Endothelial cell of umbilical vein (primary cell): ENCODE data around the gene SIPA1L3. TPM values are rescaled to one million over a fixed set of nuclear protein-coding genes. Genes with fewer than 3 reads are reported as not detected.

Experiments used
- BruUV-seq: library from RNA; stranded (reverse); fragments of 400-500 nt; replicated peaks from 2 replicates; lab custom pipeline; 2021; lab: Mats Ljungman, UMichigan
- CTCF ChIA-PET: fragments of 300-600, 350-600 bp; sonication (Branson Sonifier 250); formaldehyde crosslinking; loops from one replicate; lab custom pipeline; 2021; ENCODE audit warnings: antibody characterized with exemption, inconsistent platforms; lab: Charles Lee
- POLR2A ChIA-PET: fragments of 300-600, 350-600 bp; sonication (Branson Sonifier 250); formaldehyde crosslinking; loops from one replicate; lab custom pipeline; 2021; ENCODE audit warnings: antibody characterized with exemption, inconsistent platforms; lab: Charles Lee
- DNase-seq: peaks from one replicate; pipeline ENCODE4 v3.0.0-alpha.2; 2011; ENCODE audit warnings: low read depth, low spot score
- FAIRE-seq: peaks from 2 replicates; lab custom pipeline; 2011; peaks lifted over from hg19 to GRCh38; lab: Jason Lieb, UNC
- H2AFZ ChIP-seq: 2 replicates; pipeline ENCODE4 v1.6.0; 2012; ENCODE audit warnings: low read depth, low read length, control low read depth, inconsistent platforms
- H3K27ac ChIP-seq: 2 replicates; pipeline ENCODE4 v1.5.1; 2011; ENCODE audit warnings: low read depth, mild to moderate bottlenecking, control low read depth, low read length, moderate library complexity; ENCODE audit not compliant: insufficient read depth
- H3K27me3 ChIP-seq, 2 experiments: 2 replicates each; pipeline versions ENCODE4 v1.6.0 to v1.6.1; 2011; ENCODE audit warnings: low read length in 2 of 2, mixed read lengths in 1 of 2; ENCODE audit not compliant: control insufficient read depth in 2 of 2, insufficient read depth in 2 of 2
- H3K36me3 ChIP-seq, 2 experiments: 2 replicates in 1 of 2; 3 replicates in 1 of 2; pipeline ENCODE4 v1.5.1; 2011; ENCODE audit warnings: low read length in 2 of 2, mild to moderate bottlenecking in 1 of 2, moderate library complexity in 1 of 2; ENCODE audit not compliant: control insufficient read depth in 2 of 2, insufficient read depth in 2 of 2; ENCODE audit errors: extremely low read depth in 1 of 2
- H3K4me1 ChIP-seq: 3 replicates; pipeline ENCODE4 v1.5.1; 2011; ENCODE audit warnings: mild to moderate bottlenecking, low read length; ENCODE audit not compliant: control insufficient read depth, insufficient read depth; ENCODE audit errors: extremely low read depth
- H3K4me2 ChIP-seq: 2 replicates; pipeline ENCODE4 v1.6.1; 2011; ENCODE audit warnings: low read length, control low read depth, mixed read lengths; ENCODE audit not compliant: insufficient read depth
- H3K4me3 ChIP-seq, 3 experiments: fragments of 200-600 bp in 1 of 3; sonication (generic), shearing (Covaris generic) in 1 of 3; replicated peaks in 1 of 3; 2 replicates each; pipeline ENCODE4 v1.5.1; 2011 to 2016; ENCODE audit warnings: control low read depth in 3 of 3, low read length in 3 of 3, mild to moderate bottlenecking in 2 of 3, inconsistent platforms in 1 of 3, low read depth in 1 of 3, moderate library complexity in 1 of 3; ENCODE audit not compliant: insufficient read depth in 1 of 3
- H3K79me2 ChIP-seq: 2 replicates; pipeline ENCODE4 v1.6.0; 2012; ENCODE audit warnings: low read length, inconsistent platforms; ENCODE audit not compliant: control insufficient read depth, insufficient read depth
- H3K9ac ChIP-seq: replicated peaks from 2 replicates; pipeline ENCODE3; 2011; ENCODE audit warnings: low read length, control low read depth; ENCODE audit not compliant: insufficient read depth; ENCODE audit errors: extremely low read depth
- H3K9me1 ChIP-seq: replicated peaks from 3 replicates; pipeline ENCODE4 v1.6.0; 2011; ENCODE audit warnings: mild to moderate bottlenecking, low read length; ENCODE audit not compliant: control insufficient read depth, insufficient read depth; ENCODE audit errors: extremely low read depth
- H3K9me3 ChIP-seq: replicated peaks from 2 replicates; pipeline ENCODE4 v1.5.1; 2012; ENCODE audit warnings: low read length, inconsistent platforms; ENCODE audit not compliant: control insufficient read depth, insufficient read depth
- H4K20me1 ChIP-seq: replicated peaks from 2 replicates; pipeline ENCODE3; 2011; ENCODE audit warnings: mild to moderate bottlenecking, low read length; ENCODE audit not compliant: control insufficient read depth, insufficient read depth; ENCODE audit errors: extremely low read depth
- CTCF ChIP-seq, 2 donors: IDR thresholded peaks; 1 replicate in 1 of 2; 2 replicates in 1 of 2; pipeline ENCODE4 v1.5.1; 2011; ENCODE audit warnings: low read length in 2 of 2, mild to moderate bottlenecking in 2 of 2, moderate library complexity in 2 of 2, control low read depth in 1 of 2, inconsistent platforms in 1 of 2, low read depth in 1 of 2; ENCODE audit not compliant: insufficient read depth in 1 of 2; ENCODE audit errors: extremely low read depth in 1 of 2
- EZH2 ChIP-seq: IDR thresholded peaks from 2 replicates; pipeline ENCODE4 v1.6.1; 2012; ENCODE audit warnings: borderline replicate concordance, low read depth, mild to moderate bottlenecking, moderate library complexity, low read length, inconsistent platforms; ENCODE audit not compliant: severe bottlenecking
- FOS ChIP-seq: IDR thresholded peaks from 2 replicates; pipeline ENCODE4 v1.6.1; 2011; ENCODE audit warnings: mild to moderate bottlenecking, low read length, moderate library complexity, borderline replicate concordance; ENCODE audit not compliant: insufficient read depth
- GATA2 ChIP-seq: IDR thresholded peaks from 2 replicates; pipeline ENCODE4 v1.7.0; 2011; ENCODE audit warnings: low read depth, mild to moderate bottlenecking, moderate library complexity, mixed read lengths, low read length; ENCODE audit not compliant: insufficient read length, insufficient read depth
- JUN ChIP-seq: IDR thresholded peaks from 2 replicates; pipeline ENCODE4 v1.6.1; 2011; ENCODE audit warnings: borderline replicate concordance, low read depth; ENCODE audit not compliant: insufficient read length, insufficient read depth
- MAX ChIP-seq: IDR thresholded peaks from 2 replicates; pipeline ENCODE4 v1.6.1; 2011; ENCODE audit not compliant: insufficient read depth, insufficient read length
- MYC ChIP-seq: IDR thresholded peaks from one replicate; pipeline ENCODE4 v1.6.1; 2011; ENCODE audit warnings: mild to moderate bottlenecking, low read depth, low read length
- POLR2A ChIP-seq: IDR thresholded peaks from 2 replicates; pipeline ENCODE4 v1.6.1; 2012; ENCODE audit warnings: low read depth, mild to moderate bottlenecking, control low read depth, low read length
- POLR2AphosphoS5 ChIP-seq: IDR thresholded peaks from 2 replicates; pipeline ENCODE4 v1.6.1; 2012; ENCODE audit warnings: low read depth, mild to moderate bottlenecking, control low read depth, low read length, moderate library complexity; ENCODE audit not compliant: insufficient read depth
- dilution Hi-C: fragments of 300-500 bp; cut with MboI; formaldehyde crosslinking; loops from one replicate; pipeline ENCODE4 v1.15.0; 2019; ENCODE audit warnings: low sequenced_read_pairs; ENCODE audit not compliant: extremely low pct_ligation_motif_present
- intact Hi-C: fragments of 100-400 bp; cut with micrococcal nuclease; formaldehyde crosslinking; loops from one replicate; pipeline ENCODE4 v1.10.0; 2022
- polyA plus RNA-seq, 4 experiments: library from polyadenylated mRNA; depleted of rRNA in 3 of 4; stranded (reverse) in 3 of 4; unstranded in 1 of 4; fragments of >200 nt; gene quantifications; 2 replicates each; pipeline versions ENCODE4 v1.2.1 to v1.2.3, GENCODE V29; 2011 to 2012; ENCODE audit warnings: missing spikeins in 1 of 4
- total RNA-seq: library from RNA; stranded (reverse); gene quantifications from 2 replicates; pipeline ENCODE4 v1.2.3, GENCODE V29; 2021

SIPA1L3 gene
- total and polyA plus RNA-seq, 2 donors (not counting 3 experiments of a cell fraction or from before 2014, with no cell fraction given) = 14.2 to 47.2 TPM

GRCh38 chr19:38252385-38252784, 345.4 kb downstream of the SIPA1L3 start:
- no peak for DNase-seq
- no TSS peak for BruUV-seq
- H2AFZ ChIP-seq = no peak overlapping the region
- ChIA-PET CTCF (interaction anchor here (0.8 to 2.7 kb wide), 4 partner anchors 18 to 354 kb away, joined by 3 to 13 read pairs (median 4); partner anchors contain the start of gene CATSPERG), POLR2A (no interaction called here)
- no peaks in the 10 kb centered on the region for H3K9me3 ChIP-seq
- dilution Hi-C loops (no loop called here), intact Hi-C loops (no loop called here)
- no peak overlapping the region for H3K9ac ChIP-seq
- H3K4me3 ChIP-seq = no peak overlapping the region
- H3K79me2 ChIP-seq = no peaks in the 10 kb centered on the region
- no peak overlapping the region for H3K27ac ChIP-seq
- H3K9me1 ChIP-seq = no peaks in the 10 kb centered on the region
- no peak for FAIRE-seq
- TF ChIP-seq CTCF (IDR thresholded peaks at IDR 0.05; ENCODE audit: extremely low read depth in 1 of 2, insufficient read depth in 1 of 2, low read depth in 1 of 2, low read length in 2 of 2) = no peak
- no peak overlapping the region for H3K4me2 ChIP-seq
- H4K20me1 ChIP-seq = no peaks in the 10 kb centered on the region
- no peaks in the 10 kb centered on the region for H3K36me3 ChIP-seq
- peaks cover 9% of the 10 kb centered on the region for H3K4me1 ChIP-seq
- no peaks in the 10 kb centered on the region for H3K27me3 ChIP-seq

- H3K4me2 ChIP-seq = no peak overlapping the region
- H3K27me3 ChIP-seq = no peaks in the 10 kb centered on the region
- ChIA-PET POLR2A (no interaction called here), CTCF (interaction anchor here (0.7 to 2.7 kb wide), 3 partner anchors 18 to 83 kb away, joined by 3 to 13 read pairs (median 4); partner anchors contain the start of gene CATSPERG)
- H3K4me1 ChIP-seq = peaks cover 9% of the 10 kb centered on the region
- TF ChIP-seq EZH2 (no peak), MAX (no peak), MYC (no peak), JUN (no peak), GATA2 (no peak), POLR2A (no peak), FOS (no peak), POLR2AphosphoS5 (no peak), CTCF (IDR thresholded peaks at IDR 0.05; ENCODE audit: extremely low read depth in 1 of 2, insufficient read depth in 1 of 2, low read depth in 1 of 2, low read length in 2 of 2) (no peak)
- intact Hi-C loops (no loop called here), dilution Hi-C loops (no loop called here)
- BruUV-seq = no TSS peak
- H3K9me1 ChIP-seq = no peaks in the 10 kb centered on the region
- FAIRE-seq = no peak
- H3K79me2 ChIP-seq = no peaks in the 10 kb centered on the region
- H4K20me1 ChIP-seq = no peaks in the 10 kb centered on the region
- no peak overlapping the region for H3K9ac ChIP-seq
- no peak overlapping the region for H2AFZ ChIP-seq
- H3K36me3 ChIP-seq = no peaks in the 10 kb centered on the region
- H3K4me3 ChIP-seq = no peak overlapping the region
- DNase-seq = no peak
- H3K27ac ChIP-seq = no peak overlapping the region
- H3K9me3 ChIP-seq = no peaks in the 10 kb centered on the region
Measured at GRCh38 chr19:38252941-38253691, 346.1 kb downstream of the SIPA1L3 start.
